ENCODE results near the gene TMC2.

TMC2 gene

GRCh38 chr20:2575682-2576081, 39.3 kb downstream of the TMC2 start:
- H4K20me1 ChIP-seq (ENCODE audit: control insufficient read depth, insufficient read depth, low read depth, low read length): no peaks in the 10 kb centered on the region
- no peak overlapping the region for H3K27ac ChIP-seq (ENCODE audit: low read depth, low read length)
- no peaks in the 10 kb centered on the region for H3F3A ChIP-seq (ENCODE audit: control insufficient read depth, insufficient read depth)
- peaks cover 16% of the 10 kb centered on the region for H3K27me3 ChIP-seq (ENCODE audit: control insufficient read depth, low read length)
- H3K4me3 ChIP-seq (ENCODE audit: low read length): no peak overlapping the region
- H3K9me3 ChIP-seq (ENCODE audit: control insufficient read depth, insufficient read depth, low read length): no peaks in the 10 kb centered on the region
- no peaks in the 10 kb centered on the region for H3K4me1 ChIP-seq (ENCODE audit: control insufficient read depth, low read length)
- no peaks in the 10 kb centered on the region for H3K9me2 ChIP-seq (replicated peaks; ENCODE audit: control insufficient read depth, low read length)
- TF ChIP-seq EZH2phosphoT487 (IDR thresholded peaks at IDR 0.05; ENCODE audit: borderline replicate concordance, low read length) (no peak), CTCF (IDR thresholded peaks at IDR 0.05; ENCODE audit: low read depth, low read length, poor library complexity, severe bottlenecking) (no peak)
- H3K79me2 ChIP-seq (ENCODE audit: control insufficient read depth, low read length): no peaks in the 10 kb centered on the region
- no peak overlapping the region for H3K4me2 ChIP-seq (ENCODE audit: low read length)
- no peaks in the 10 kb centered on the region for H3K36me3 ChIP-seq (ENCODE audit: control insufficient read depth, low read length)

GRCh38 chr20:2576317-2576727, 39.9 kb downstream of the TMC2 start:
- H3K79me2 ChIP-seq (ENCODE audit: control insufficient read depth, low read length): no peaks in the 10 kb centered on the region
- no peaks in the 10 kb centered on the region for H3K4me1 ChIP-seq (ENCODE audit: control insufficient read depth, low read length)
- no peak overlapping the region for H3K4me3 ChIP-seq (ENCODE audit: low read length)
- no peaks in the 10 kb centered on the region for H3K9me3 ChIP-seq (ENCODE audit: control insufficient read depth, insufficient read depth, low read length)
- no peak for TF ChIP-seq EZH2phosphoT487 (IDR thresholded peaks at IDR 0.05; ENCODE audit: borderline replicate concordance, low read length)
- no peak overlapping the region for H3K27ac ChIP-seq (ENCODE audit: low read depth, low read length)
- no peak overlapping the region for H3K4me2 ChIP-seq (ENCODE audit: low read length)
- no peaks in the 10 kb centered on the region for H4K20me1 ChIP-seq (ENCODE audit: control insufficient read depth, insufficient read depth, low read depth, low read length)
- H3K36me3 ChIP-seq (ENCODE audit: control insufficient read depth, low read length): no peaks in the 10 kb centered on the region
- H3K27me3 ChIP-seq (ENCODE audit: control insufficient read depth, low read length): peaks cover 17% of the 10 kb centered on the region
- H3K9me2 ChIP-seq (replicated peaks; ENCODE audit: control insufficient read depth, low read length): no peaks in the 10 kb centered on the region
- H3F3A ChIP-seq (ENCODE audit: control insufficient read depth, insufficient read depth): no peaks in the 10 kb centered on the region

GRCh38 chr20:2578475-2579192, 42.3 kb downstream of the TMC2 start:
- H3K9me3 ChIP-seq (ENCODE audit: control insufficient read depth, insufficient read depth, low read length): no peaks in the 10 kb centered on the region
- no peak overlapping the region for H3K4me2 ChIP-seq (ENCODE audit: low read length)
- no peaks in the 10 kb centered on the region for H3K4me1 ChIP-seq (ENCODE audit: control insufficient read depth, low read length)
- H3K9me2 ChIP-seq (replicated peaks; ENCODE audit: control insufficient read depth, low read length): no peaks in the 10 kb centered on the region
- H3K79me2 ChIP-seq (ENCODE audit: control insufficient read depth, low read length): no peaks in the 10 kb centered on the region
- no peaks in the 10 kb centered on the region for H4K20me1 ChIP-seq (ENCODE audit: control insufficient read depth, insufficient read depth, low read depth, low read length)
- no peaks in the 10 kb centered on the region for H3F3A ChIP-seq (ENCODE audit: control insufficient read depth, insufficient read depth)
- H3K27me3 ChIP-seq (ENCODE audit: control insufficient read depth, low read length): peaks cover 17% of the 10 kb centered on the region
- no peak for TF ChIP-seq EZH2phosphoT487 (IDR thresholded peaks at IDR 0.05; ENCODE audit: borderline replicate concordance, low read length)
- TF ChIP-seq CTCF (IDR thresholded peaks at IDR 0.05; ENCODE audit: low read depth, low read length, poor library complexity, severe bottlenecking): no peak
- no peaks in the 10 kb centered on the region for H3K36me3 ChIP-seq (ENCODE audit: control insufficient read depth, low read length)
- no peak overlapping the region for H3K27ac ChIP-seq (ENCODE audit: low read depth, low read length)
- H3K4me3 ChIP-seq (ENCODE audit: low read length): no peak overlapping the region

GRCh38 chr20:2585811-2586210, 49.4 kb downstream of the TMC2 start:
- no peak overlapping the region for H3K4me3 ChIP-seq (ENCODE audit: low read length)
- peaks cover 11% of the 10 kb centered on the region for H3K27me3 ChIP-seq (ENCODE audit: control insufficient read depth, low read length)
- no peaks in the 10 kb centered on the region for H3K36me3 ChIP-seq (ENCODE audit: control insufficient read depth, low read length)
- no peaks in the 10 kb centered on the region for H3F3A ChIP-seq (ENCODE audit: control insufficient read depth, insufficient read depth)
- H3K4me2 ChIP-seq (ENCODE audit: low read length): no peak overlapping the region
- no peaks in the 10 kb centered on the region for H3K9me3 ChIP-seq (ENCODE audit: control insufficient read depth, insufficient read depth, low read length)
- TF ChIP-seq EZH2phosphoT487 (IDR thresholded peaks at IDR 0.05; ENCODE audit: borderline replicate concordance, low read length) (no peak), CTCF (IDR thresholded peaks at IDR 0.05; ENCODE audit: low read depth, low read length, poor library complexity, severe bottlenecking) (no peak)
- no peaks in the 10 kb centered on the region for H3K4me1 ChIP-seq (ENCODE audit: control insufficient read depth, low read length)
- H3K79me2 ChIP-seq (ENCODE audit: control insufficient read depth, low read length): no peaks in the 10 kb centered on the region
- no peaks in the 10 kb centered on the region for H3K9me2 ChIP-seq (replicated peaks; ENCODE audit: control insufficient read depth, low read length)
- H3K27ac ChIP-seq (ENCODE audit: low read depth, low read length): no peak overlapping the region
- no peaks in the 10 kb centered on the region for H4K20me1 ChIP-seq (ENCODE audit: control insufficient read depth, insufficient read depth, low read depth, low read length)
